Measurements from ENCODE around the gene OPRD1.

DNA sequence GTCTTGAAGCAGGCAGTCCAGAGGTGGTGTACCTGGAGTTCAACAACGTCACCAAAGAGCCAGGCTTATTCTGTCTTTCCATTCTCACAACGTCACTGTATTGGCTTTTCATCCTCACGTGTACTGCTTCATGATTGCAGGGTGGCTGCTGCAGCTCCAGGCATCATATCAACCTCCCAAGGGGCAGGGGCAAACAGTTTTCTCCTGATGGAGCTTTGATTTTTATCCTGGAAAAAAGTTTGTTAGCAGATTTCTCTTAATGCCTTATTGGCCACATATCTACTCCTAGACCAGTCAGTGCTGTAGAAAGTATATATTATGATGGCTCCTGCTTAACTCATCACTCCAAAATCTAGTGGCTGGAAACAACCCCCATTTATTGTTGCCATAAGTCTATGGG is 8.3 kb upstream of the OPRD1 start:
- no peak for TF ChIP-seq EZH2phosphoT487 (conservative IDR thresholded peaks at IDR 0.05; ENCODE audit: low read length)
- TF ChIP-seq, protein P1, sequence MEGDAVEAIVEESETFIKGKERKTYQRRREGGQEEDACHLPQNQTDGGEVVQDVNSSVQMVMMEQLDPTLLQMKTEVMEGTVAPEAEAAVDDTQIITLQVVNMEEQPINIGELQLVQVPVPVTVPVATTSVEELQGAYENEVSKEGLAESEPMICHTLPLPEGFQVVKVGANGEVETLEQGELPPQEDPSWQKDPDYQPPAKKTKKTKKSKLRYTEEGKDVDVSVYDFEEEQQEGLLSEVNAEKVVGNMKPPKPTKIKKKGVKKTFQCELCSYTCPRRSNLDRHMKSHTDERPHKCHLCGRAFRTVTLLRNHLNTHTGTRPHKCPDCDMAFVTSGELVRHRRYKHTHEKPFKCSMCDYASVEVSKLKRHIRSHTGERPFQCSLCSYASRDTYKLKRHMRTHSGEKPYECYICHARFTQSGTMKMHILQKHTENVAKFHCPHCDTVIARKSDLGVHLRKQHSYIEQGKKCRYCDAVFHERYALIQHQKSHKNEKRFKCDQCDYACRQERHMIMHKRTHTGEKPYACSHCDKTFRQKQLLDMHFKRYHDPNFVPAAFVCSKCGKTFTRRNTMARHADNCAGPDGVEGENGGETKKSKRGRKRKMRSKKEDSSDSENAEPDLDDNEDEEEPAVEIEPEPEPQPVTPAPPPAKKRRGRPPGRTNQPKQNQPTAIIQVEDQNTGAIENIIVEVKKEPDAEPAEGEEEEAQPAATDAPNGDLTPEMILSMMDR (IDR thresholded peaks at IDR 0.05; ENCODE audit: insufficient read depth, low read length, poor library complexity, severe bottlenecking): no peak
